Neural crest cell (in vitro differentiated cells): ENCODE results near the gene TLE2. TPM values are rescaled to one million over a fixed set of nuclear protein-coding genes. Genes with fewer than 3 reads are reported as not detected.
"Not testable (repeated sequence)": the region's sequence is repeated elsewhere in the genome, so short reads cannot be mapped to it uniquely, and the experiment has no call there.

Experiments used
- DNase-seq: peaks from one replicate; pipeline ENCODE4 v3.0.0; 2021; ENCODE audit warnings: low read depth, mixed read lengths, low spot score
- H3K27ac Mint-ChIP-seq: one replicate; pipeline ENCODE4 v1.8.0; 2021; ENCODE audit warnings: mild to moderate bottlenecking, mixed read lengths; ENCODE audit not compliant: unreplicated experiment
- H3K27me3 Mint-ChIP-seq: 2 replicates; pipeline ENCODE4 v1.8.0; 2021; ENCODE audit warnings: low read depth, mild to moderate bottlenecking, mixed read lengths
- H3K36me3 Mint-ChIP-seq: 2 replicates; pipeline ENCODE4 v1.8.0; 2021; ENCODE audit warnings: low read depth, mild to moderate bottlenecking, mixed read lengths
- H3K4me1 Mint-ChIP-seq: 2 replicates; pipeline ENCODE4 v1.8.0; 2021; ENCODE audit warnings: mixed read lengths
- H3K4me3 Mint-ChIP-seq: one replicate; pipeline ENCODE4 v1.8.0; 2021; ENCODE audit warnings: mild to moderate bottlenecking, mixed read lengths
- H3K9me3 Mint-ChIP-seq: 2 replicates; pipeline ENCODE4 v1.8.0; 2021; ENCODE audit warnings: mixed read lengths
- total RNA-seq: library from RNA; stranded (reverse); gene quantifications from 2 replicates; pipeline ENCODE4 v1.2.1, GENCODE V29; 2021
- TF ChIP-seq, protein P1 (sequence below): fragments of 200-600 bp; sonication (generic); conservative IDR thresholded peaks from 2 replicates; pipeline ENCODE4 v1.5.0; 2021; ENCODE audit warnings: antibody characterized with exemption, mild to moderate bottlenecking

The TLE2 gene
- total RNA-seq, 1 donor from 2014 or later = 1.4 TPM

DNA sequence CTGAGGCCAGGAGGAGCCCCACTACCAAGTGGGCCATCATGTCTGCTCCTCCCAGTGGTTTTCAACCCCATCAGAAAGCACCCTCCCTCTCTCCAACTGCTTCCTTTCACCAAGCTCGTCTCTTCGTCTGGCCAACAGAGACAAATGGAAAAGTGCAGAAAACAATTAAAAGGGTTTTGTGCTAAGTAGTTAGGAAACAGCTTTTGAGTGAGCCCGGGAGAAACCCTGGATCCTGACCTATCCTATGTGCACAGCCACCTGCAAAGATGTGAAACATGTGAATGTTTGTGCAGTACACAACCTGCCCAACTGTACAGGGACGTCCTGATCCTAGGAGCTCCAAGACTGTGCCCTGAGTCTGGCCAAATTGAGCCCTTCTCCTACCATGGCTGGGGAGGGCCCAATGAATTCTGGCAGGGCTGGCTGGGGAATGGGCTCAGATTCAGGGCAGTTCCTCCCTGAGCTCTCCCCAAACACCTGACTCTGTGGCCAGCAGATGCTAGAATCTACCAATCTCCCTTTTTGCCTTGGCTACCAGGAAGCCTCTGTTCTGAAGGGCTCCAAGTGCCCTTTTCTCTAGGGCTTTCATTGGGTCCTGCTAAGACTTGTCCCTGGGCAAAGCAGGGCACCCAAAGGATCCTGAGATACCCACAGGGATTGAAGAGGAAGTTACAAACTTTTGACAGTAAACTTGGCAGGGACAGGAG lies 25.3 kb upstream of the TLE2 start:
- Mint-ChIP-seq H3K27ac (no peak overlapping the region), H3K36me3 (peaks cover 5% of the 10 kb centered on the region), H3K27me3 (no peaks in the 10 kb centered on the region), H3K9me3 (no peaks in the 10 kb centered on the region), H3K4me3 (peak overlapping the region; percentile 2), H3K4me1 (peaks cover 8% of the 10 kb centered on the region)
- DNase-seq = no peak
- TF ChIP-seq, protein P1, sequence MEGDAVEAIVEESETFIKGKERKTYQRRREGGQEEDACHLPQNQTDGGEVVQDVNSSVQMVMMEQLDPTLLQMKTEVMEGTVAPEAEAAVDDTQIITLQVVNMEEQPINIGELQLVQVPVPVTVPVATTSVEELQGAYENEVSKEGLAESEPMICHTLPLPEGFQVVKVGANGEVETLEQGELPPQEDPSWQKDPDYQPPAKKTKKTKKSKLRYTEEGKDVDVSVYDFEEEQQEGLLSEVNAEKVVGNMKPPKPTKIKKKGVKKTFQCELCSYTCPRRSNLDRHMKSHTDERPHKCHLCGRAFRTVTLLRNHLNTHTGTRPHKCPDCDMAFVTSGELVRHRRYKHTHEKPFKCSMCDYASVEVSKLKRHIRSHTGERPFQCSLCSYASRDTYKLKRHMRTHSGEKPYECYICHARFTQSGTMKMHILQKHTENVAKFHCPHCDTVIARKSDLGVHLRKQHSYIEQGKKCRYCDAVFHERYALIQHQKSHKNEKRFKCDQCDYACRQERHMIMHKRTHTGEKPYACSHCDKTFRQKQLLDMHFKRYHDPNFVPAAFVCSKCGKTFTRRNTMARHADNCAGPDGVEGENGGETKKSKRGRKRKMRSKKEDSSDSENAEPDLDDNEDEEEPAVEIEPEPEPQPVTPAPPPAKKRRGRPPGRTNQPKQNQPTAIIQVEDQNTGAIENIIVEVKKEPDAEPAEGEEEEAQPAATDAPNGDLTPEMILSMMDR = no peak

GRCh38 chr19:3053780-3054179 lies 24.7 kb upstream of the TLE2 start:
- TF ChIP-seq, protein P1 = no peak
- H3K9me3 Mint-ChIP-seq = no peaks in the 10 kb centered on the region
- no peak overlapping the region for H3K4me3 Mint-ChIP-seq
- peaks cover 5% of the 10 kb centered on the region for H3K36me3 Mint-ChIP-seq
- peaks cover 8% of the 10 kb centered on the region for H3K4me1 Mint-ChIP-seq
- no peak overlapping the region for H3K27ac Mint-ChIP-seq
- DNase-seq = no peak
- H3K27me3 Mint-ChIP-seq = peaks cover 6% of the 10 kb centered on the region

GRCh38 chr19:3053218-3053621 lies 24.1 kb upstream of the TLE2 start:
- H3K4me1 Mint-ChIP-seq = peaks cover 7% of the 10 kb centered on the region

GRCh38 chr19:3050016-3050415 lies 20.9 kb upstream of the TLE2 start:
- H3K9me3 Mint-ChIP-seq, H3K4me3 Mint-ChIP-seq, H3K36me3 Mint-ChIP-seq, DNase-seq, H3K27ac Mint-ChIP-seq: not testable (repeated sequence)
- Mint-ChIP-seq H3K4me1 (peaks cover 10% of the 10 kb centered on the region), H3K27me3 (peaks cover 27% of the 10 kb centered on the region)

More at GRCh38 chr19:3053218-3053621, 24.1 kb upstream of the TLE2 start:
- Mint-ChIP-seq H3K9me3 (no peaks in the 10 kb centered on the region), H3K27me3 (peaks cover 6% of the 10 kb centered on the region), H3K4me3 (no peak overlapping the region), H3K27ac (no peak overlapping the region), H3K36me3 (peaks cover 5% of the 10 kb centered on the region)
- no peak for DNase-seq
- TF ChIP-seq, protein P1 = no peak

DNA sequence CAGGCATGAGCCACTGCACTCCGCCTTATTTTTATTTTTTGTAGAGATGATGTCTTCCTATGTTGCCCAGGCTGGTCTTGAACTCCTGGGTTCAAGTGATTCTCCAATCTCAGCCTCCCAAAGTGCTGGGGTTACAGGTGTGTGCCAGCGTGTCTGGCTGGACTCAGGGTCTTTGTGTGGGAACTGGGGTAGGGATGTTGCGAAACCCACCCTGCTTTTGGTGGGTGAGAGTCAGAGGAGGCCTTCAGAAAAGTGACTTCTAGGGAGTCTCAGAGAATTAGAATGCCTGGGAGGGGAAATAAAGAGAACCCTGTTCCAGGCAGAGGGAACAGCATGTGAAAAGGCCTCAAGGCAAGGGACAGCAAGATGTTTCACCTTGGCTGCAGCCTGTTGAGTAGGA lies 20.0 kb upstream of the TLE2 start:
- Mint-ChIP-seq H3K27me3 (peaks cover 36% of the 10 kb centered on the region), H3K27ac (no peak overlapping the region), H3K9me3 (no peaks in the 10 kb centered on the region), H3K4me3 (peak overlapping the region; percentile 38), H3K4me1 (peaks cover 15% of the 10 kb centered on the region), H3K36me3 (no peaks in the 10 kb centered on the region)
- TF ChIP-seq, protein P1 = no peak
- DNase-seq = no peak

GRCh38 chr19:3048190-3048533 lies 19.1 kb upstream of the TLE2 start:
- TF ChIP-seq, protein P1 = no peak
- no peak overlapping the region for H3K4me3 Mint-ChIP-seq
- H3K9me3 Mint-ChIP-seq = no peaks in the 10 kb centered on the region
- peaks cover 39% of the 10 kb centered on the region for H3K27me3 Mint-ChIP-seq
- no peak overlapping the region for H3K27ac Mint-ChIP-seq
- no peaks in the 10 kb centered on the region for H3K36me3 Mint-ChIP-seq
- DNase-seq = no peak
- H3K4me1 Mint-ChIP-seq = peaks cover 15% of the 10 kb centered on the region
